AG09319 (cell line): ENCODE results near the gene ELMOD1.
A peak's percentile ranks its signal among the peaks of the same experiment; 100 is the strongest.

ENCODE experiments used
- DNase-seq: peaks from one replicate; pipeline ENCODE4 v3.0.0-alpha.2; 2010; ENCODE audit warnings: low read depth; ENCODE audit errors: extremely low read depth
- TF ChIP-seq, protein P1 (sequence below): IDR thresholded peaks from 2 replicates; pipeline ENCODE4 v1.5.1; 2011; ENCODE audit warnings: low read depth, mild to moderate bottlenecking, inconsistent platforms, low read length, moderate library complexity

ELMOD1 gene

DNA sequence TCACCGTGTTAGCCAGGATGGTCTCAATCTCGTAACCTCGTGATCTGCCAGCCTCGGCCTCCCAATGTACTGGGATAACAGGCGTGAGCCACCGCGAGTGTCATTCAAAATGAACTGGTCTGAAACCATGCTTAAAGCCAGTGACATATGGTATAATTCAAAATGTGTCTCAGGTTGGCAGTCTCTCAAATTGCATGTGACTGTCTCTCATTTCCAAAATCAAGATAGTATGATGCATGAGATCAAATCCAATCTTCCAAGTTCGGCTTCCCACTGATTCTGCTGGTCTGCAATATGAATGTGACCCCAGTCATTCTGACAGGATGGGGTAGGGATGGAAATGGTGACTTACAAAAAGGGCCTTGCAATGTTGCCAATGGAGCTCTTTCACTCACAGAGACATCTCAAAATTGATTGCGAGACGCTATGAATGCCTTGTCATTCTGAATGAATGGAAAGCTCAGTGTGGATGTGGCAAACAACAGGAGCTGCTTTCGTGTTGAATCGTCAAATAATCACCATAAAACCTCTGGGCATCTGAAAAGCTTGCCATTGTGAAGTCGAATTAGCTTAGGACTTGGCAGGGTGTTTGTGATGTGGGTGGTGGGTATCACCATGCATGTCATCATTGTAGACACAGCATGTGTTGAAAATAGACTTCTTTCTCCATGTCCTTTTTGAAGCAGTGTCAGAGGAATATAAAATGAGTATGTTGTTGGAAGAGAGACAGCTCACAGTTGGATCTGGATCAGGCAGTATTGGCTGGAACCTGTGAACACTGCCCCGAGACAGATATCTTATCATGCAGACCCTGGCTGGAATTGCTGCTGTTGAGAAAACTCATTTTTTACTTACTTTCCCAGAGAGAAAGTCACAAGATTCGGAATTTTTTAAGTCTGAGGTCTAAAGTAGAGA, 108.7 kb downstream of the ELMOD1 start:
- DNase-seq: no peak
- TF ChIP-seq, protein P1, sequence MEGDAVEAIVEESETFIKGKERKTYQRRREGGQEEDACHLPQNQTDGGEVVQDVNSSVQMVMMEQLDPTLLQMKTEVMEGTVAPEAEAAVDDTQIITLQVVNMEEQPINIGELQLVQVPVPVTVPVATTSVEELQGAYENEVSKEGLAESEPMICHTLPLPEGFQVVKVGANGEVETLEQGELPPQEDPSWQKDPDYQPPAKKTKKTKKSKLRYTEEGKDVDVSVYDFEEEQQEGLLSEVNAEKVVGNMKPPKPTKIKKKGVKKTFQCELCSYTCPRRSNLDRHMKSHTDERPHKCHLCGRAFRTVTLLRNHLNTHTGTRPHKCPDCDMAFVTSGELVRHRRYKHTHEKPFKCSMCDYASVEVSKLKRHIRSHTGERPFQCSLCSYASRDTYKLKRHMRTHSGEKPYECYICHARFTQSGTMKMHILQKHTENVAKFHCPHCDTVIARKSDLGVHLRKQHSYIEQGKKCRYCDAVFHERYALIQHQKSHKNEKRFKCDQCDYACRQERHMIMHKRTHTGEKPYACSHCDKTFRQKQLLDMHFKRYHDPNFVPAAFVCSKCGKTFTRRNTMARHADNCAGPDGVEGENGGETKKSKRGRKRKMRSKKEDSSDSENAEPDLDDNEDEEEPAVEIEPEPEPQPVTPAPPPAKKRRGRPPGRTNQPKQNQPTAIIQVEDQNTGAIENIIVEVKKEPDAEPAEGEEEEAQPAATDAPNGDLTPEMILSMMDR: no peak

DNA sequence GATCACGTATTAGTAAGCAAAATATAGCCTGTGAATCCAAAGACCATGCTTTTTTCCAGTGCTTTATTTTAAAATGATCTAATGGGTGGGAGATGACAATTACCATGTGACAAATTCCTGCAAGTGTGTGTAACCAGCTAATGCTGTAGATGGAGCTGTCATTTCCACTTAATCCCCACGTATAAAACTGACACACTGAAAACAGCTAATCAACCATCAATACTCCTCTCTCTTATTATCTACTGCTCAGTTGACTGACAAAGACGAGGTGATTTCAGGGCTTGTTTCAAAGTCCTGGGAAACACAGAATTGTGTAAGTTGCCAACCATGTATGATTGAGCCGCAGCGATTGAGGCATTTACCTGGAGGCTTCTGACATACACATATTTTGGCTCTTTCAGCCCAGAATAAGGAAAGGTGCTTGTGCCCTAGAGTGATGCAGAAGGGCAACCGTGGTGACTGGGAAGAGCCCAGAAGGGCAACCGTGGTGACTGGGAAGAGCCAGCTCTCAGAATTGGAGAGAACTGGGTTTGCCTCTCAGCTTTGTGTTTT, 111.2 kb downstream of the ELMOD1 start:
- TF ChIP-seq, protein P1: no peak
- DNase-seq: no peak

DNA sequence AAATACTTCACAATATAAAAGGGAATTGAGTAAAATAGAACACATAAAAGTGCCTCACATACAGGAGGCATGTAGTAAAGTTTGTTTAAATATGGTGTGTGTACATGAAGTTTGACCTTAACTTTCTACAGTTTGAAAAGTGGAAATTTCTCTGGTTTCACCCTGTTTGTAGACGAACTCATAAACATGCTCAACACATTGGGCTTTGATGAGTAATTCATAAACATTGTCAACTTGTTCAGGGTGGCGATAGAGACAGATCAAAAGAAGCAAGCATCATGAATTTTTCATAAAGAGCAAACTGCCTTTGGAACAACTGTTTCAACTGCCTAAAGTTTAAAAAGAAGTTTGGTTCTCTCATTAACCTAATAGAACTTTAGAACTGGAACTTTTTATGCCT, 111.8 kb downstream of the ELMOD1 start:
- TF ChIP-seq, protein P1: no peak
- DNase-seq: no peak

DNA sequence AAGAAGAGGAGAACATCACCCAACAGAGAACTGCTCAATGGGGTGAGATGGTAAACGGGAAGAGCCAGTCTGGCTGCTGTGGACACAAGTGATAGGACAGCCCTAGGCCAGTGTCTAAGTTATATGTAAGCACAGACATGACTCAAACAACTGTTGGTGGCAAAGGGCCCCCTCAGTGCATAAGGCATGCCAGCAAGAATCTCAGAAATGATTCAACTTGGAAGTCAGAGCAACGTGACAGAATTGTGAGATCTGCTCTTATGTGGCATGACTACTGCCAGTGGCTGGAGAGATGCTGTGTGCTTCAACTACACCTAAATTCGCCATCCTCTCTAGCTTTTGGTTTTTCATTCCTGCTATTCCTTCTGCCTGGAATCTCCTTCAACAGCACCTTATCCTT, 113.5 kb downstream of the ELMOD1 start:
- TF ChIP-seq, protein P1: no peak
- no peak for DNase-seq

DNA sequence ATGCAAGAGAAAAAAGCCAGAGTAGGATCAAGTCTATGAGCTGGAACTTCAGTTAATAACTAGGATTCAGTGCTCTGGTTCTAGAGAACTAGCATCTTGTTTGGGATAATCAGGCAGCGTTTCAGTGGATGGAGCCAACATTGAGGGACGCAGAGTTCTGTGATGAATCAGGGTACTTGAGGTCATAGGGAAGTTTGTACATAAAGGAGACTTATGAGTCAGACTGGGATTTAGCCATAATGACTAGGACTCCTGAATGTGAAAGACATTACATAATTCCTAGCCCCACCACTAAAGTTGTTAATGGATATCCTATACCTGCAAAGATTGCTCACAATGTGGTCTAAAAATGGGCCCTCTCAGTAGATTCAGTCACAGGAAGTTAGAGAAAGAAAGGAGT, 114.1 kb downstream of the ELMOD1 start:
- TF ChIP-seq, protein P1: no peak
- DNase-seq: peak; percentile 27

DNA sequence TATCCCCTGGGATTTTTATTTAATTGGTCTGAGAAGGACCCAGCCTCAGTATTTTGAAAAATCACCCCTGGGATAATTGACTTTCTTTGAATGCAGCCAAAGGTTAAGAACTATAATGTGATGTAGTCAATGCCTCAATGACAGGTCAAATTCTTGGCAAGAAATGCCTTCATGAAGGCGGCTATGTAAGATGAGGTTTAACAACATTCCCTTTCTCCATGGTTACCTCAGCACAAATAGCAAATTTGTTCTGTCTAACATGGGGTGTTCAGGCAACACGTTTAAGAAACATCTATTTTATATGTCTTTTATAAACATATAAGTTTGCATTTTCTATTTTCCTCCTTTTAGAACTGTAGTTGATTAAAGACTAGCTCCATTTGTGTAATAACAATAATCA, 115.6 kb downstream of the ELMOD1 start:
- no peak for DNase-seq
- TF ChIP-seq, protein P1: no peak

DNA sequence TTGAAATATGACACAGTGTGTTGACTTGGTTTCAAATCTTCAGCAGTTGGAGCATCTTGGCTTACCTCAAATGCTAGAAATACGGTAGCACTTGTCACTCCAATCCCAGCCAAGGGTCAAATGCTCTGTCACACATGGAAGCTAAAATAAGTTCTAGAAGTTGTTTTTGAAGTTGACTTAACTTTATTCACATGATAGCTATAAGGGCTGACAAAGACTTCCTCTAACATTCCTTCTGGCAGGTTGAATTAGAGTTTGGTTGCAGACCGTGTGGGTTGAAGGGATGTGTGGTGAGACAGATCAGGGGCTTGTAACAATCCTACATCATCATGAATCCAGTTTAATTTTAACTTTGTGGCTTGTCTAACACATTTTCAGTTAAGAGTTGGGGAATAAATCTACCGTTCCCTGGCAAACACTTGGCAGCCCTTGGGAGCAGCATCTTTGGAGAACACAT, 116.3 kb downstream of the ELMOD1 start:
- no peak for DNase-seq

More for the DNA sequence above, 116.3 kb downstream of the ELMOD1 start:
- TF ChIP-seq, protein P1: no peak
